Measurements from ENCODE around the gene EMD. TPM values are rescaled to one million over a fixed set of nuclear protein-coding genes. Genes with fewer than 3 reads are reported as not detected.
"Not testable (repeated sequence)": the region's sequence is repeated elsewhere in the genome, so short reads cannot be mapped to it uniquely, and the experiment has no call there.

The EMD gene
- total RNA-seq, 1 experiment from 2014 or later = 115 TPM

DNA sequence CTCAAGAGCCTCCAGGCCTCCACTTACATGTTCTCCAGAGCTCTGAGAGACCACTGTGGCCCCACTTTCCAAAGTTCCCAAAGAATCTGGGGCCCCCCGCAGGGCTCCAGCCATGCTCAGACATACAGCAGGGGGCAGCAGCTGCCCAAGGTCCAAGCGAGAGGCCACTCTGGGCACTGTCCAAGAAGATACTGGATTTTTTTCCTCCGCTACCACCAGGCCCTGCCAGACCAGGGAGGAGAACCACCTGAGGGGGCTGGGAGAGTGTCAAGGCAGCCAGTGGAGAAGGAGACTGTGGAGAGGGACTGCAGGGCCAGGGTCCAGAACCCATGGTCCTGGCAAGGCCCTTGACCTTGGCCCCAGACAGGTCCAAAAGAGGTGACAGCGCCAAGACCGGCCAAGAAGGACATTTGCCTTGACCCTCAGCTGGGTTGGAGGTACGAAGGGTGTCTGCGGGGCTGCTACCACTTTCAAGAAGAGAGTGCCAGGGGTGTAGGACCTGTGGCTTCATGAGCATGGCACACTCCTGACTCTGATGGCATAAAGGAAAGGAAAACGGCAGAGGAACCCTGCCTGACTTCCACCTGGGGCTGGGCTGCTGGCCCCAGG is 5.3 kb downstream of the EMD start:
- Mint-ChIP-seq H3K27ac (0 out of 7 replicates have a peak overlapping the region, but pooled peaks of 1 of the 3 experiments have one; percentile 77), H3K4me1 (peaks cover 17 to 33% of the 10 kb centered on the region in 2 experiments), H3K4me3 (no peak overlapping the region; a peak in 1 of 5 replicates), H3K27me3 (ENCODE audit: low read depth) (peaks cover 2% of the 10 kb centered on the region; the same call in 1 of the 2 replicates), H3K9me3 (peaks cover 33 to 38% of the 10 kb centered on the region in 2 experiments), H3K36me3 (ENCODE audit: insufficient read depth in 1 of 3, low read depth in 3 of 3) (peaks cover 15 to 29% (median 22%) of the 10 kb centered on the region in 3 experiments)
- Histone ChIP-seq H3K27ac (ENCODE audit: insufficient read length, low read depth, low read length) (no peak overlapping the region), H2BK5ac (ENCODE audit: insufficient read length, low read length) (no peak overlapping the region), H4K8ac (replicated peaks; ENCODE audit: insufficient read length, low read depth, low read length) (no peak overlapping the region), H2BK15ac (ENCODE audit: low read depth, low read length) (0 out of 2 replicates have a peak overlapping the region, but pooled peaks have one; percentile 89), H3K27me3 (ENCODE audit: insufficient read depth, low read length) (no peaks in the 10 kb centered on the region), H4K91ac (ENCODE audit: insufficient read length, low read depth, low read length) (no peak overlapping the region), H3K79me1 (ENCODE audit: insufficient read depth, low read depth, low read length, poor library complexity, severe bottlenecking) (no peaks in the 10 kb centered on the region), H3K23ac (ENCODE audit: insufficient read length, low read depth, low read length) (no peak overlapping the region), H3K4me1 (ENCODE audit: insufficient read depth, low read length) (no peaks in the 10 kb centered on the region; the same call in 1 of the 2 replicates), H3K23me2 (ENCODE audit: insufficient read length, low read depth, low read length, poor library complexity, severe bottlenecking) (peaks cover 9% of the 10 kb centered on the region), H2AK5ac (ENCODE audit: insufficient read length, low read length) (no peak overlapping the region), H3K4me2 (ENCODE audit: insufficient read depth, insufficient read length, low read length) (no peak overlapping the region), H3K18ac (ENCODE audit: insufficient read length, low read depth, low read length) (no peak overlapping the region), H2AFZ (ENCODE audit: low read length) (no peak overlapping the region), H3K4ac (ENCODE audit: low read depth, low read length) (no peak overlapping the region), H2BK12ac (ENCODE audit: insufficient read length, low read depth, low read length) (no peak overlapping the region), H3K9me3 (ENCODE audit: control insufficient read depth, low read depth, low read length) (peaks cover 14% of the 10 kb centered on the region), H3T11ph (ENCODE audit: low read length) (no peak overlapping the region), H2BK20ac (ENCODE audit: low read depth, low read length, poor library complexity, severe bottlenecking) (no peak overlapping the region), H3K79me2 (ENCODE audit: insufficient read depth, low read length) (no peaks in the 10 kb centered on the region; the same call in 1 of the 2 replicates), H2BK120ac (ENCODE audit: low read depth, low read length, poor library complexity, severe bottlenecking) (no peak overlapping the region), H4K5ac (ENCODE audit: insufficient read length, low read depth, low read length) (no peak overlapping the region), H3K56ac (ENCODE audit: insufficient read length, low read depth, low read length) (no peak overlapping the region), H3K9ac (ENCODE audit: extremely low read depth, insufficient read length, low read length) (no peak overlapping the region), H4K20me1 (ENCODE audit: control insufficient read depth, insufficient read depth, insufficient read length) (no peaks in the 10 kb centered on the region), H3K14ac (ENCODE audit: insufficient read depth, low read length) (no peak overlapping the region)
- no CpG with 5 or more reads among the region's 8 CpGs for WGBS (ENCODE audit: extremely low coverage, insufficient read length, low lambda C conversion rate)
- TF ChIP-seq, protein P1, sequence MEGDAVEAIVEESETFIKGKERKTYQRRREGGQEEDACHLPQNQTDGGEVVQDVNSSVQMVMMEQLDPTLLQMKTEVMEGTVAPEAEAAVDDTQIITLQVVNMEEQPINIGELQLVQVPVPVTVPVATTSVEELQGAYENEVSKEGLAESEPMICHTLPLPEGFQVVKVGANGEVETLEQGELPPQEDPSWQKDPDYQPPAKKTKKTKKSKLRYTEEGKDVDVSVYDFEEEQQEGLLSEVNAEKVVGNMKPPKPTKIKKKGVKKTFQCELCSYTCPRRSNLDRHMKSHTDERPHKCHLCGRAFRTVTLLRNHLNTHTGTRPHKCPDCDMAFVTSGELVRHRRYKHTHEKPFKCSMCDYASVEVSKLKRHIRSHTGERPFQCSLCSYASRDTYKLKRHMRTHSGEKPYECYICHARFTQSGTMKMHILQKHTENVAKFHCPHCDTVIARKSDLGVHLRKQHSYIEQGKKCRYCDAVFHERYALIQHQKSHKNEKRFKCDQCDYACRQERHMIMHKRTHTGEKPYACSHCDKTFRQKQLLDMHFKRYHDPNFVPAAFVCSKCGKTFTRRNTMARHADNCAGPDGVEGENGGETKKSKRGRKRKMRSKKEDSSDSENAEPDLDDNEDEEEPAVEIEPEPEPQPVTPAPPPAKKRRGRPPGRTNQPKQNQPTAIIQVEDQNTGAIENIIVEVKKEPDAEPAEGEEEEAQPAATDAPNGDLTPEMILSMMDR (conservative IDR thresholded peaks at IDR 0.05) = peak; percentile 26; the same call in 2 of the 3 replicates
- no peak for DNase-seq

DNA sequence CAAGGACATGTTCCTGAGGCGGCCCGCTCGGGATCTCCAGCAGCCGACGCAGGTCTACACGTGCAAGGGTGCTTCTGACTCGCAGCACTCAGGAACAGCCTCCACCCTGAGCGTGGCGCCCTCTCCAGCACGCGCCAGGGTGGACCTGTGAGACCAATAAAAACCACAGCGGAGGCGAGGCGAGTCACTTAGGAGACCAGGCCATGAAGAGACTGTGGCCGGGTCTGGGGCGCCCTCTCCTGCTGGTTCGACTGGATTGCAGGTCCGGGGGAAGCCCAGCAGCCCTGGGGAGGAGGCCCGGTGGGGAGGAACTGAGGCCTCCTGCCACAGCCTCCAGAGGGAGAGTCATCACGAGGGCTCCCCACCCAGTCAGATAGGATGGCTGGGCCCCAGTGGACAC is 9.0 kb downstream of the EMD start:
- H4K8ac ChIP-seq (replicated peaks; ENCODE audit: insufficient read length, low read depth, low read length); H3K9ac ChIP-seq (ENCODE audit: extremely low read depth, insufficient read length, low read length); H3K18ac ChIP-seq (ENCODE audit: insufficient read length, low read depth, low read length); H3K36me3 Mint-ChIP-seq (ENCODE audit: insufficient read depth in 1 of 3, low read depth in 3 of 3); DNase-seq; H3K27me3 Mint-ChIP-seq (ENCODE audit: low read depth); H3K4ac ChIP-seq (ENCODE audit: low read depth, low read length); H2BK120ac ChIP-seq (ENCODE audit: low read depth, low read length, poor library complexity, severe bottlenecking); H3K23ac ChIP-seq (ENCODE audit: insufficient read length, low read depth, low read length); H4K20me1 ChIP-seq (ENCODE audit: control insufficient read depth, insufficient read depth, insufficient read length); H2BK15ac ChIP-seq (ENCODE audit: low read depth, low read length); H3K27me3 ChIP-seq (ENCODE audit: insufficient read depth, low read length); H3K56ac ChIP-seq (ENCODE audit: insufficient read length, low read depth, low read length); H3T11ph ChIP-seq (ENCODE audit: low read length); H4K5ac ChIP-seq (ENCODE audit: insufficient read length, low read depth, low read length); H3K27ac ChIP-seq (ENCODE audit: insufficient read length, low read depth, low read length); H3K4me3 Mint-ChIP-seq; H3K23me2 ChIP-seq (ENCODE audit: insufficient read length, low read depth, low read length, poor library complexity, severe bottlenecking); H3K4me1 ChIP-seq (ENCODE audit: insufficient read depth, low read length); H3K14ac ChIP-seq (ENCODE audit: insufficient read depth, low read length); H2AFZ ChIP-seq (ENCODE audit: low read length); H3K79me2 ChIP-seq (ENCODE audit: insufficient read depth, low read length); H2BK5ac ChIP-seq (ENCODE audit: insufficient read length, low read length); H2AK5ac ChIP-seq (ENCODE audit: insufficient read length, low read length); H4K91ac ChIP-seq (ENCODE audit: insufficient read length, low read depth, low read length); H3K79me1 ChIP-seq (ENCODE audit: insufficient read depth, low read depth, low read length, poor library complexity, severe bottlenecking); H2BK20ac ChIP-seq (ENCODE audit: low read depth, low read length, poor library complexity, severe bottlenecking); H2BK12ac ChIP-seq (ENCODE audit: insufficient read length, low read depth, low read length); H3K27ac Mint-ChIP-seq; H3K4me2 ChIP-seq (ENCODE audit: insufficient read depth, insufficient read length, low read length): not testable (repeated sequence)
- WGBS (ENCODE audit: extremely low coverage, insufficient read length, low lambda C conversion rate) = no CpG with 5 or more reads among the region's 20 CpGs
- Mint-ChIP-seq H3K9me3 (peaks cover 11 to 15% of the 10 kb centered on the region in 2 experiments), H3K4me1 (peaks cover 8 to 12% of the 10 kb centered on the region in 2 experiments)
- peaks cover 10% of the 10 kb centered on the region for H3K9me3 ChIP-seq (ENCODE audit: control insufficient read depth, low read depth, low read length)
